Osteocyte (in vitro differentiated cells): ENCODE measurements around the gene CBX8. TPM values are rescaled to one million over a fixed set of nuclear protein-coding genes. Genes with fewer than 3 reads are reported as not detected.

Experiments
- DNase-seq: peaks from one replicate; pipeline ENCODE4 v3.0.0; 2021; ENCODE audit warnings: mixed read lengths; ENCODE audit not compliant: unreplicated experiment; ENCODE audit errors: extremely low spot score
- H3K27ac Mint-ChIP-seq: one replicate; pipeline ENCODE4 v1.8.0; 2021; ENCODE audit warnings: mild to moderate bottlenecking, mixed read lengths; ENCODE audit not compliant: unreplicated experiment
- H3K27me3 Mint-ChIP-seq: one replicate; pipeline ENCODE4 v1.8.0; 2021; ENCODE audit warnings: mixed read lengths; ENCODE audit not compliant: unreplicated experiment
- H3K36me3 Mint-ChIP-seq: one replicate; pipeline ENCODE4 v1.8.0; 2021; ENCODE audit warnings: mixed read lengths; ENCODE audit not compliant: unreplicated experiment
- H3K4me1 Mint-ChIP-seq: one replicate; pipeline ENCODE4 v1.8.0; 2021; ENCODE audit warnings: mixed read lengths; ENCODE audit not compliant: unreplicated experiment
- H3K4me3 Mint-ChIP-seq: one replicate; pipeline ENCODE4 v1.8.0; 2021; ENCODE audit warnings: mild to moderate bottlenecking, moderate library complexity, mixed read lengths; ENCODE audit not compliant: unreplicated experiment
- H3K9me3 Mint-ChIP-seq: one replicate; pipeline ENCODE4 v1.8.0; 2021; ENCODE audit warnings: mixed read lengths; ENCODE audit not compliant: unreplicated experiment
- CTCF ChIP-seq: fragments of 200-600 bp; sonication (generic); IDR thresholded peaks from 2 replicates; pipeline ENCODE4 v1.5.0; 2021; ENCODE audit warnings: antibody characterized with exemption, mild to moderate bottlenecking, moderate library complexity
- total RNA-seq: library from RNA; stranded (reverse); gene quantifications from 2 replicates; pipeline ENCODE4 v1.2.1, GENCODE V29; 2021

The CBX8 gene
- total RNA-seq, 1 donor from 2014 or later: 5.4 TPM

GRCh38 chr17:79765708-79766107, 31.2 kb downstream of the CBX8 start:
- H3K9me3 Mint-ChIP-seq: no peaks in the 10 kb centered on the region
- no peaks in the 10 kb centered on the region for H3K4me1 Mint-ChIP-seq
- no peaks in the 10 kb centered on the region for H3K36me3 Mint-ChIP-seq
- no peak for DNase-seq
- no peak overlapping the region for H3K27ac Mint-ChIP-seq
- H3K27me3 Mint-ChIP-seq: peaks cover 22% of the 10 kb centered on the region
- no peak overlapping the region for H3K4me3 Mint-ChIP-seq
- TF ChIP-seq CTCF: no peak

- Mint-ChIP-seq H3K4me1 (no peaks in the 10 kb centered on the region), H3K4me3 (no peak overlapping the region), H3K27me3 (peaks cover 24% of the 10 kb centered on the region), H3K9me3 (no peaks in the 10 kb centered on the region), H3K36me3 (no peaks in the 10 kb centered on the region), H3K27ac (no peak overlapping the region)
- TF ChIP-seq CTCF: no peak
- no peak for DNase-seq
Observed at GRCh38 chr17:79761894-79762589, 34.8 kb downstream of the CBX8 start.

GRCh38 chr17:79760197-79760906, 36.5 kb downstream of the CBX8 start:
- no peak for DNase-seq
- Mint-ChIP-seq H3K27me3 (peaks cover 24% of the 10 kb centered on the region), H3K4me3 (no peak overlapping the region), H3K27ac (no peak overlapping the region), H3K9me3 (no peaks in the 10 kb centered on the region), H3K36me3 (no peaks in the 10 kb centered on the region), H3K4me1 (no peaks in the 10 kb centered on the region)
- no peak for TF ChIP-seq CTCF

DNA sequence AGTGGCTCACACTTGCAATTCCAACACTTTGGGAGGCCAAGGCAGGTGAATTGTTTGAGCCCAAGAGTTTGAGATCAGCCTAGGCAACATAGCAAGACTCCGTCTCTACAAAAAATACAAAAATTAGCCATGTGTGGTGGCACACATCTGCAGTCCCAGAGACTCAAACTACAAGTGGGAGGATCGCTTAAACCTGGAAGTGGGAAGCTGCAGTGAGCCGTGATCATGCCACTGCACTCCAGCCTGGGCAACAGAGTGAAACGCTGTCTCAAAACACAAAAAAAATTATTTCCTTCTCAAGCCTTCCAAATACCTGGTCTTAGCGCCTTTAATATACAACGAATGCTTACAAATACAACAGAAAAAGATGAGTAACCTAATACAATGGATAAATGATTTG, 38.6 kb downstream of the CBX8 start:
- H3K4me3 Mint-ChIP-seq: no peak overlapping the region

More for the DNA sequence above, 38.6 kb downstream of the CBX8 start:
- Mint-ChIP-seq H3K36me3 (no peaks in the 10 kb centered on the region), H3K27ac (no peak overlapping the region), H3K9me3 (no peaks in the 10 kb centered on the region), H3K27me3 (peaks cover 36% of the 10 kb centered on the region), H3K4me1 (no peaks in the 10 kb centered on the region)
- no peak for TF ChIP-seq CTCF
- no peak for DNase-seq
